ENCODE data around the gene HIVEP2. TPM values are rescaled to one million over a fixed set of nuclear protein-coding genes. Genes with fewer than 3 reads are reported as not detected.

HIVEP2 gene
- total and polyA plus RNA-seq, 2 donors (not counting 3 experiments of a cell fraction or from before 2014, with no cell fraction given): 1.3 to 4.7 TPM

- H3K4me3 ChIP-seq (replicated peaks in 1 of 3; ENCODE audit: insufficient read depth in 1 of 3, low read depth in 1 of 3, low read length in 3 of 3): no peak overlapping the region
- H4K20me1 ChIP-seq (replicated peaks; ENCODE audit: control insufficient read depth, extremely low read depth, insufficient read depth, low read length): no peaks in the 10 kb centered on the region
- no peak for TF ChIP-seq MAX (IDR thresholded peaks at IDR 0.05; ENCODE audit: insufficient read depth, insufficient read length)
- TF ChIP-seq JUN (IDR thresholded peaks at IDR 0.05; ENCODE audit: borderline replicate concordance, insufficient read depth, insufficient read length, low read depth): no peak
- no peak for TF ChIP-seq MYC (IDR thresholded peaks at IDR 0.05; ENCODE audit: low read depth, low read length)
- TF ChIP-seq FOS (IDR thresholded peaks at IDR 0.05; ENCODE audit: borderline replicate concordance, insufficient read depth, low read length): no peak
- TF ChIP-seq EZH2 (IDR thresholded peaks at IDR 0.05; ENCODE audit: borderline replicate concordance, low read depth, low read length, severe bottlenecking): no peak
- H3K4me2 ChIP-seq (ENCODE audit: insufficient read depth, low read length): no peak overlapping the region
- no peaks in the 10 kb centered on the region for H3K36me3 ChIP-seq (ENCODE audit: control insufficient read depth in 2 of 2, extremely low read depth in 1 of 2, insufficient read depth in 2 of 2, low read length in 2 of 2)
- H3K9me1 ChIP-seq (replicated peaks; ENCODE audit: control insufficient read depth, extremely low read depth, insufficient read depth, low read length): no peaks in the 10 kb centered on the region
- FAIRE-seq (no peak), DNase-seq (ENCODE audit: low read depth, low spot score) (no peak)
- no peaks in the 10 kb centered on the region for H3K9me3 ChIP-seq (replicated peaks; ENCODE audit: control insufficient read depth, insufficient read depth, low read length)
- no peaks in the 10 kb centered on the region for H3K79me2 ChIP-seq (ENCODE audit: control insufficient read depth, insufficient read depth, low read length)
- no peak overlapping the region for H2AFZ ChIP-seq (ENCODE audit: low read depth, low read length)
- ChIA-PET CTCF (interaction anchor here (1.0 kb wide), 1 partner anchor 9 kb away, joined by 3 read pairs; no protein-coding TSS in a partner anchor), POLR2A (no interaction called here)
- H3K9ac ChIP-seq (replicated peaks; ENCODE audit: extremely low read depth, insufficient read depth, low read length): no peak overlapping the region
- dilution Hi-C loops (cut with MboI; ENCODE audit: extremely low pct_ligation_motif_present, low sequenced_read_pairs): no loop called here
- H3K27ac ChIP-seq (ENCODE audit: insufficient read depth, low read depth, low read length): peak overlapping the region; percentile 8
- peaks cover 19% of the 10 kb centered on the region for H3K4me1 ChIP-seq (ENCODE audit: control insufficient read depth, extremely low read depth, insufficient read depth, low read length)
- H3K27me3 ChIP-seq (ENCODE audit: control insufficient read depth in 2 of 2, insufficient read depth in 2 of 2, low read length in 2 of 2): peaks cover 0 to 9% of the 10 kb centered on the region in 2 experiments
- BruUV-seq (replicated peaks): no TSS peak
- intact Hi-C loops (cut with micrococcal nuclease): no loop called here
Measured at GRCh38 chr6:142728364-142728763, 216.6 kb downstream of the HIVEP2 start.

GRCh38 chr6:142726616-142727015, 218.4 kb downstream of the HIVEP2 start:
- POLR2A ChIA-PET: no interaction called here
- dilution Hi-C loops (cut with MboI; ENCODE audit: extremely low pct_ligation_motif_present, low sequenced_read_pairs): no loop called here
- no peaks in the 10 kb centered on the region for H3K9me3 ChIP-seq (replicated peaks; ENCODE audit: control insufficient read depth, insufficient read depth, low read length)
- FAIRE-seq (no peak), DNase-seq (ENCODE audit: low read depth, low spot score) (no peak)
- no peak overlapping the region for H3K4me2 ChIP-seq (ENCODE audit: insufficient read depth, low read length)
- H3K4me1 ChIP-seq (ENCODE audit: control insufficient read depth, extremely low read depth, insufficient read depth, low read length): peaks cover 19% of the 10 kb centered on the region
- BruUV-seq (replicated peaks): no TSS peak
- no peak for TF ChIP-seq POLR2A (IDR thresholded peaks at IDR 0.05; ENCODE audit: low read depth, low read length)
- TF ChIP-seq MAX (IDR thresholded peaks at IDR 0.05; ENCODE audit: insufficient read depth, insufficient read length): no peak
- no peak for TF ChIP-seq CTCF (IDR thresholded peaks at IDR 0.05; ENCODE audit: extremely low read depth in 1 of 2, insufficient read depth in 1 of 2, low read depth in 1 of 2, low read length in 2 of 2)
- no peak for TF ChIP-seq POLR2AphosphoS5 (IDR thresholded peaks at IDR 0.05; ENCODE audit: insufficient read depth, low read depth, low read length)
- no peak for TF ChIP-seq GATA2 (IDR thresholded peaks at IDR 0.05; ENCODE audit: insufficient read depth, insufficient read length, low read depth, low read length)
- no peak for TF ChIP-seq EZH2 (IDR thresholded peaks at IDR 0.05; ENCODE audit: borderline replicate concordance, low read depth, low read length, severe bottlenecking)
- no peak for TF ChIP-seq JUN (IDR thresholded peaks at IDR 0.05; ENCODE audit: borderline replicate concordance, insufficient read depth, insufficient read length, low read depth)
- TF ChIP-seq MYC (IDR thresholded peaks at IDR 0.05; ENCODE audit: low read depth, low read length): no peak
- no peak for TF ChIP-seq FOS (IDR thresholded peaks at IDR 0.05; ENCODE audit: borderline replicate concordance, insufficient read depth, low read length)
- peaks cover 0 to 9% of the 10 kb centered on the region in 2 experiments for H3K27me3 ChIP-seq (ENCODE audit: control insufficient read depth in 2 of 2, insufficient read depth in 2 of 2, low read length in 2 of 2)
- H3K9ac ChIP-seq (replicated peaks; ENCODE audit: extremely low read depth, insufficient read depth, low read length): no peak overlapping the region
- CTCF ChIA-PET: interaction anchor here (1.0 to 1.4 kb wide), 2 partner anchors 9 to 33 kb away, joined by 3 read pairs; no protein-coding TSS in a partner anchor
- H4K20me1 ChIP-seq (replicated peaks; ENCODE audit: control insufficient read depth, extremely low read depth, insufficient read depth, low read length): no peaks in the 10 kb centered on the region
- H3K79me2 ChIP-seq (ENCODE audit: control insufficient read depth, insufficient read depth, low read length): no peaks in the 10 kb centered on the region
- no peak overlapping the region for H3K27ac ChIP-seq (ENCODE audit: insufficient read depth, low read depth, low read length)
- H2AFZ ChIP-seq (ENCODE audit: low read depth, low read length): no peak overlapping the region
- intact Hi-C loops (cut with micrococcal nuclease): no loop called here
- no peak overlapping the region for H3K4me3 ChIP-seq (replicated peaks in 1 of 3; ENCODE audit: insufficient read depth in 1 of 3, low read depth in 1 of 3, low read length in 3 of 3)
- no peaks in the 10 kb centered on the region for H3K36me3 ChIP-seq (ENCODE audit: control insufficient read depth in 2 of 2, extremely low read depth in 1 of 2, insufficient read depth in 2 of 2, low read length in 2 of 2)
- H3K9me1 ChIP-seq (replicated peaks; ENCODE audit: control insufficient read depth, extremely low read depth, insufficient read depth, low read length): no peaks in the 10 kb centered on the region
